Sigmoid colon (tissue), 7 donors: ENCODE results near the gene BBIP1. TPM values are rescaled to one million over a fixed set of nuclear protein-coding genes. Genes with fewer than 3 reads are reported as not detected.
A peak's percentile ranks its signal among the peaks of the same experiment; 100 is the strongest.

Source experiments
- DNase-seq: peaks from one replicate; pipeline ENCODE4 v3.0.0-alpha.2; 2019
- H3K27ac ChIP-seq, 4 donors: fragments of 200-600 bp; sonication (generic); one replicate each; pipeline ENCODE4 v1.5.1; 2016 to 2019; ENCODE audit warnings: mild to moderate bottlenecking in 1 of 4
- H3K27me3 ChIP-seq, 3 donors: fragments of 200-600 bp; sonication (generic); one replicate each; pipeline ENCODE4 v1.5.1; 2019; ENCODE audit warnings: mild to moderate bottlenecking in 1 of 3
- H3K36me3 ChIP-seq, 4 donors: fragments of 200-600 bp; sonication (generic); one replicate each; pipeline ENCODE4 v1.5.1; 2016 to 2019
- H3K4me1 ChIP-seq, 4 donors: fragments of 200-600 bp; sonication (generic); one replicate each; pipeline ENCODE4 v1.5.1; 2017 to 2019
- H3K4me3 ChIP-seq, 4 donors: fragments of 200-600 bp; sonication (generic); one replicate each; pipeline ENCODE4 v1.5.1; 2017 to 2019; ENCODE audit warnings: mild to moderate bottlenecking in 2 of 4, moderate library complexity in 1 of 4
- H3K9me3 ChIP-seq, 4 donors: fragments of 200-600 bp in 3 of 4; sonication (generic) in 3 of 4; one replicate each; pipeline versions ENCODE4 v1.5.1 to v1.6.1; 2013 to 2019
- EP300 ChIP-seq, 4 donors: sonication (generic); formaldehyde crosslinking; IDR thresholded peaks; one replicate each; pipeline ENCODE4 v1.6.1; 2017; ENCODE audit warnings: antibody characterized with exemption in 4 of 4
- POLR2A ChIP-seq, 2 donors: fragments of 450-650 bp; IDR thresholded peaks; one replicate each; pipeline ENCODE4 v1.6.1; 2016; ENCODE audit warnings: antibody characterized with exemption in 2 of 2, mild to moderate bottlenecking in 2 of 2, moderate library complexity in 2 of 2
- POLR2AphosphoS5 ChIP-seq, 4 donors: sonication (generic); formaldehyde crosslinking; IDR thresholded peaks; one replicate each; pipeline ENCODE4 v1.6.1; 2017; ENCODE audit warnings: antibody characterized with exemption in 4 of 4
- WGBS, 2 donors: extraction: QIAGEN DNeasy Blood & Tissue Kit; methylation state at CpG; one replicate each; pipeline ENCODE4 v1.1.7; 2013; 5-methylcytosine and 5-hydroxymethylcytosine counted together
- intact Hi-C: fragments of 100-400 bp; cut with DNase I; formaldehyde crosslinking; loops from one replicate; pipeline ENCODE4 v1.15.1; 2023
- polyA plus RNA-seq, 3 donors: library from polyadenylated mRNA; stranded (reverse); fragments of 200-250 nt; gene quantifications; one replicate each; pipeline ENCODE4 v1.2.3, GENCODE V29; 2013
- total RNA-seq, 4 donors: library from RNA; depleted of rRNA; stranded (reverse); fragments of >200 nt; gene quantifications; one replicate each; pipeline ENCODE4 v1.1.0, GENCODE V29; 2016
- TF ChIP-seq, protein P1 (sequence below), 4 experiments: fragments of 450-650 bp in 3 of 4; fragments of 200-600 bp in 1 of 4; IDR thresholded peaks; one replicate each; pipeline ENCODE4 v1.5.1; 2016 to 2019; ENCODE audit warnings: antibody characterized with exemption in 4 of 4, mild to moderate bottlenecking in 3 of 4, moderate library complexity in 2 of 4
- donor health status: healthy with polysubstance abuse.
- donor health status: Bipolar disorder and iron deficiency.
- donor health status: healthy.

Gene BBIP1
- total and polyA plus RNA-seq, 7 donors = 16.2 to 36.8 (median 21.6) TPM

GRCh38 chr10:110931769-110932381 is 12.9 kb upstream of the BBIP1 start:
- 69 to 71% methylated on average over 1 of the region's 1 CpG for WGBS, 2 donors
- Histone ChIP-seq H3K27ac (no peak overlapping the region), H3K9me3 (no peaks in the 10 kb centered on the region), H3K36me3 (no peaks in the 10 kb centered on the region), H3K4me3 (no peak overlapping the region), H3K4me1 (peaks cover 0 to 38% (median 18%) of the 10 kb centered on the region in 4 donors), H3K27me3 (no peaks in the 10 kb centered on the region)
- intact Hi-C loops = no loop called here
- DNase-seq = no peak
- TF ChIP-seq, protein P1, sequence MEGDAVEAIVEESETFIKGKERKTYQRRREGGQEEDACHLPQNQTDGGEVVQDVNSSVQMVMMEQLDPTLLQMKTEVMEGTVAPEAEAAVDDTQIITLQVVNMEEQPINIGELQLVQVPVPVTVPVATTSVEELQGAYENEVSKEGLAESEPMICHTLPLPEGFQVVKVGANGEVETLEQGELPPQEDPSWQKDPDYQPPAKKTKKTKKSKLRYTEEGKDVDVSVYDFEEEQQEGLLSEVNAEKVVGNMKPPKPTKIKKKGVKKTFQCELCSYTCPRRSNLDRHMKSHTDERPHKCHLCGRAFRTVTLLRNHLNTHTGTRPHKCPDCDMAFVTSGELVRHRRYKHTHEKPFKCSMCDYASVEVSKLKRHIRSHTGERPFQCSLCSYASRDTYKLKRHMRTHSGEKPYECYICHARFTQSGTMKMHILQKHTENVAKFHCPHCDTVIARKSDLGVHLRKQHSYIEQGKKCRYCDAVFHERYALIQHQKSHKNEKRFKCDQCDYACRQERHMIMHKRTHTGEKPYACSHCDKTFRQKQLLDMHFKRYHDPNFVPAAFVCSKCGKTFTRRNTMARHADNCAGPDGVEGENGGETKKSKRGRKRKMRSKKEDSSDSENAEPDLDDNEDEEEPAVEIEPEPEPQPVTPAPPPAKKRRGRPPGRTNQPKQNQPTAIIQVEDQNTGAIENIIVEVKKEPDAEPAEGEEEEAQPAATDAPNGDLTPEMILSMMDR (IDR thresholded peaks at IDR 0.05) = no peak
- no peak for TF ChIP-seq EP300 (IDR thresholded peaks at IDR 0.05)
- TF ChIP-seq POLR2A (IDR thresholded peaks at IDR 0.05) = no peak
- TF ChIP-seq POLR2AphosphoS5 (IDR thresholded peaks at IDR 0.05) = no peak

DNA sequence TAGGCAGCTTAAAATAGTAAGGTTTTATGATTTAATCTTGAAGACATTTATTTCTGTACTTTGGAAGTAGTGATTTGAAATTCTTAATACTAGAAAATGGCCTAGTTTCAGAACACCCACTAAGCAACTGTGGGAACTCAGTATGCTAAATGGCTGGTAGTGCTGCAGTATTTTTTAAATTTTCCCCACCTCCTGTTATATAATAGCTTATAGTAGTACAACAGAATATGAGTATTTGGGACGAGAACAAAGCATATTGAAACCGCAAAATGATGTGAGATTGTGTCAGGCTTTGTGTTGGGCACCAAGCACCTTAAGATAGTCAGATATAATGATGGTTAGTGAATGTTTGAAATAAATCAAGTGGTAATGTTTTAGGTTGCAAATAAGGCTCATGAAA is 8.5 kb upstream of the BBIP1 start:
- WGBS, 2 donors = 89 to 97% methylated on average over 2 of the region's 2 CpGs

GRCh38 chr10:110923856-110924493 is 5.0 kb upstream of the BBIP1 start:
- intact Hi-C loops = loop anchor here (10.0 kb wide), 1 partner anchor 71 kb away; no protein-coding TSS in a partner anchor
- H3K4me3 ChIP-seq = no peak overlapping the region
- DNase-seq = no peak
- TF ChIP-seq EP300 (IDR thresholded peaks at IDR 0.05) (no peak), POLR2AphosphoS5 (IDR thresholded peaks at IDR 0.05) (no peak), POLR2A (IDR thresholded peaks at IDR 0.05) (no peak)
- TF ChIP-seq, protein P1 (IDR thresholded peaks at IDR 0.05) = no peak
- H3K27me3 ChIP-seq = no peaks in the 10 kb centered on the region
- no peak overlapping the region for H3K27ac ChIP-seq
- peaks cover 0 to 51% (median 41%) of the 10 kb centered on the region in 4 donors for H3K4me1 ChIP-seq
- H3K9me3 ChIP-seq = no peaks in the 10 kb centered on the region
- no peaks in the 10 kb centered on the region for H3K36me3 ChIP-seq
- WGBS, 2 donors = 10 to 50% methylated on average over 2 of the region's 2 CpGs

More for the DNA sequence above, 8.5 kb upstream of the BBIP1 start:
- no peaks in the 10 kb centered on the region for H3K36me3 ChIP-seq
- intact Hi-C loops = loop anchor here (10.0 kb wide), 1 partner anchor 67 kb away; no protein-coding TSS in a partner anchor
- H3K9me3 ChIP-seq = no peaks in the 10 kb centered on the region
- peaks cover 0 to 63% (median 37%) of the 10 kb centered on the region in 4 donors for H3K4me1 ChIP-seq
- H3K27me3 ChIP-seq = no peaks in the 10 kb centered on the region
- H3K4me3 ChIP-seq = no peak overlapping the region
- H3K27ac ChIP-seq = no peak overlapping the region
- TF ChIP-seq POLR2A (IDR thresholded peaks at IDR 0.05) (no peak), EP300 (IDR thresholded peaks at IDR 0.05) (no peak), POLR2AphosphoS5 (IDR thresholded peaks at IDR 0.05) (no peak)
- TF ChIP-seq, protein P1 (IDR thresholded peaks at IDR 0.05) = no peak
- DNase-seq = no peak

GRCh38 chr10:110919971-110920881 is 1.2 kb upstream of the BBIP1 start:
- peak overlapping the region; percentile 70 to 91 (median 77) for H3K4me3 ChIP-seq
- no peaks in the 10 kb centered on the region for H3K27me3 ChIP-seq
- TF ChIP-seq EP300 (IDR thresholded peaks at IDR 0.05) (no peak), POLR2AphosphoS5 (IDR thresholded peaks at IDR 0.05) (peak in 2 of 4 donors; percentile 1 to 5)
- DNase-seq = peak; percentile 73
- peak overlapping the region; percentile 96 to 98 (median 98) for H3K27ac ChIP-seq
- H3K4me1 ChIP-seq = peaks cover 0 to 54% (median 48%) of the 10 kb centered on the region in 4 donors
- 0% methylated on average over 44 of the region's 44 CpGs for WGBS, 2 donors
- intact Hi-C loops = loop anchor here (10.0 kb wide), 3 partner anchors 75 to 995 kb away; partner anchors contain the start of genes DUSP5 and XPNPEP1
- no peaks in the 10 kb centered on the region for H3K9me3 ChIP-seq
- no peaks in the 10 kb centered on the region for H3K36me3 ChIP-seq
